ENCODE data around the gene ESYT3.

DNA sequence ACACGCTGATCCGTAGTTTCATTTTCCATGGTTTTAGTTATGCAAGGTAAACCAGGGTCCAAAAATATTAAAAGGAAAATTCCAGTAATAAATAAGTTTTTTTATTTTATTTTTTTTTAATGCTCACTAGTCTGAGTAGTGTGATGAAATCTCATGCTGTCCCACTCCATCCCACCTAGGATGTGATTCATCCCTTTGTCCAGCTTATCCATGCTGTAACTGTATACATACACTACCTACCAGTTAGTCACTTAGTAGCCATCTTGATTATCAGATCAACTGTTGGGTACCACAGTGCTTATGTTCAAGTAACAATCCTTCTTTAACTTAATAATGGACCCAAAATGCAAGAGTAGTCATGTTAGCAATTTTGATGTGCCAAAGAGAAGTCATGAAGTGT lies 75.2 kb downstream of the ESYT3 start:
- TF ChIP-seq CTCF (IDR thresholded peaks at IDR 0.05; ENCODE audit: low read depth, low read length) (no peak), POLR2A (IDR thresholded peaks at IDR 0.05; ENCODE audit: extremely low read depth, insufficient read length) (no peak)
- TF ChIP-seq, protein P1, sequence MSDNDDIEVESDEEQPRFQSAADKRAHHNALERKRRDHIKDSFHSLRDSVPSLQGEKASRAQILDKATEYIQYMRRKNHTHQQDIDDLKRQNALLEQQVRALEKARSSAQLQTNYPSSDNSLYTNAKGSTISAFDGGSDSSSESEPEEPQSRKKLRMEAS (IDR thresholded peaks at IDR 0.05; ENCODE audit: low read depth, low read length), result no peak
